ENCODE data around the gene B4GAT1. TPM values are rescaled to one million over a fixed set of nuclear protein-coding genes. Genes with fewer than 3 reads are reported as not detected.

Gene B4GAT1
- total and polyA plus RNA-seq, 2 of the 13 experiments (the other 11 are each of a cell fraction or from before 2014, with no cell fraction given) = 40.4 to 109 TPM

GRCh38 chr11:66315921-66316811 is 31.3 kb downstream of the B4GAT1 start:
- CTCF ChIA-PET (ENCODE audit: low intra/inter-chr PET ratio, low total read pairs) = no interaction called here
- FAIRE-seq = no peak
- TF ChIP-seq ZFP1 (CRISPR knock-in tag; IDR thresholded peaks at IDR 0.05) = no peak
- no peak for TF ChIP-seq E2F1 (CRISPR knock-in tag; IDR thresholded peaks at IDR 0.05)
- TF ChIP-seq GPBP1L1 (CRISPR knock-in tag; IDR thresholded peaks at IDR 0.05) = no peak
- 0 out of 2 replicates have a peak, but pooled peaks have one; percentile 1 for TF ChIP-seq RXRA (CRISPR knock-in tag; IDR thresholded peaks at IDR 0.05)
- no peak for TF ChIP-seq MIXL1 (CRISPR knock-in tag; IDR thresholded peaks at IDR 0.05)
- TF ChIP-seq HIVEP1 (CRISPR knock-in tag; IDR thresholded peaks at IDR 0.05) = 0 out of 2 replicates have a peak, but pooled peaks have one; percentile 21
- no peak for TF ChIP-seq JARID2 (CRISPR knock-in tag; IDR thresholded peaks at IDR 0.05; ENCODE audit: insufficient replicate concordance)
- no peak for TF ChIP-seq ATF1 (CRISPR knock-in tag; IDR thresholded peaks at IDR 0.05)
- no peak for TF ChIP-seq TRIM22 (IDR thresholded peaks at IDR 0.05)
- no peak for TF ChIP-seq POLR2AphosphoS5 (IDR thresholded peaks at IDR 0.05; ENCODE audit: low read depth, low read length)
- no peak for TF ChIP-seq ZNF367 (CRISPR knock-in tag; IDR thresholded peaks at IDR 0.05; ENCODE audit: borderline replicate concordance)
- TF ChIP-seq ZFP91 (CRISPR knock-in tag; IDR thresholded peaks at IDR 0.05; ENCODE audit: borderline replicate concordance) = 0 out of 2 replicates have a peak, but pooled peaks have one; percentile 9
- no peak for TF ChIP-seq ZNF530 (CRISPR knock-in tag; IDR thresholded peaks at IDR 0.05; ENCODE audit: low read depth)
- TF ChIP-seq KDM5A (IDR thresholded peaks at IDR 0.05; ENCODE audit: borderline replicate concordance, low read length) = no peak
- no peak for TF ChIP-seq NFE2L2 (IDR thresholded peaks at IDR 0.05; ENCODE audit: low read length)
- no peak for TF ChIP-seq IKZF5 (CRISPR knock-in tag; IDR thresholded peaks at IDR 0.05)

More at GRCh38 chr11:66315921-66316811, 31.3 kb downstream of the B4GAT1 start:
- ATAC-seq (no peak), DNase-seq (ENCODE audit: low spot score) (no peak)
- no peaks in the 10 kb centered on the region for H3K36me3 ChIP-seq (replicated peaks in 1 of 2; ENCODE audit: control insufficient read depth in 1 of 2, insufficient read depth in 2 of 2, low read length in 2 of 2)
- H3K27ac ChIP-seq (ENCODE audit: extremely low read length, insufficient read depth, low read length) = no peak overlapping the region
- intact Hi-C loops (cut with micrococcal nuclease; ENCODE audit: unreplicated experiment) (loop anchor here (10.0 kb wide), 1 partner anchor 69 kb away; no protein-coding TSS in a partner anchor), in situ Hi-C loops (cut with HindIII; ENCODE audit: extremely low pct_ligation_motif_present, low pct_unique_long_range_greater_than_20kb) (no loop called here)
- 79% methylated on average over 24 of the region's 52 CpGs for WGBS (ENCODE audit: low lambda C conversion rate)
- no peak overlapping the region for H2AFZ ChIP-seq (ENCODE audit: low read length)
- H3K9me3 ChIP-seq (ENCODE audit: low read length) = no peaks in the 10 kb centered on the region
- no peaks in the 10 kb centered on the region for H4K20me1 ChIP-seq (ENCODE audit: insufficient read depth, low read length)
- H3K4me1 ChIP-seq (ENCODE audit: insufficient read depth, low read length) = peaks cover 45% of the 10 kb centered on the region
- H3K9ac ChIP-seq (ENCODE audit: insufficient read depth, low read depth, low read length) = no peak overlapping the region
- no peak overlapping the region; the same call in 1 of the 2 replicates for H3K4me2 ChIP-seq (ENCODE audit: low read depth, low read length)
- POLR2A ChIA-PET = interaction anchor here (0.8 to 3.7 kb wide), 5 partner anchors 11 to 35 kb away, joined by 5 to 28 read pairs (median 9); partner anchors contain the start of genes BRMS1, RIN1 and YIF1A
- no peak overlapping the region for H3K4me3 ChIP-seq (replicated peaks in 1 of 3; ENCODE audit: insufficient read depth in 1 of 3, low read depth in 2 of 3, low read length in 3 of 3)
- H3K27me3 ChIP-seq (ENCODE audit: control insufficient read depth in 1 of 2, insufficient read depth in 2 of 2, low read length in 2 of 2) = no peaks in the 10 kb centered on the region
- BruUV-seq (replicated peaks) = no TSS peak
- no peaks in the 10 kb centered on the region for H3K79me2 ChIP-seq (ENCODE audit: insufficient read depth, low read length)
